Left kidney (tissue), 2 donors: ENCODE measurements around the gene TBPL2. TPM values are rescaled to one million over a fixed set of nuclear protein-coding genes. Genes with fewer than 3 reads are reported as not detected.
"Not testable (repeated sequence)": the region's sequence is repeated elsewhere in the genome, so short reads cannot be mapped to it uniquely, and the experiment has no call there.

ENCODE experiments used
- DNase-seq: peaks from one replicate; pipeline ENCODE4 v3.0.0-alpha.2; 2013
- polyA plus RNA-seq: library from polyadenylated mRNA; unstranded; fragments of 120-200 nt; gene quantifications from one replicate; pipeline ENCODE4 v1.2.1, GENCODE V29; 2013; ENCODE audit not compliant: insufficient read length

The TBPL2 gene
- polyA plus RNA-seq, 1 donor: 0.08 TPM

- no peak for DNase-seq
Observed at GRCh38 chr14:55401751-55402150, 38.7 kb downstream of the TBPL2 start.

- no peak for DNase-seq
Observed at GRCh38 chr14:55399852-55400251, 40.6 kb downstream of the TBPL2 start.

GRCh38 chr14:55399183-55399582 lies 41.2 kb downstream of the TBPL2 start:
- DNase-seq: no peak

- no peak for DNase-seq
Observed at GRCh38 chr14:55398679-55399078, 41.7 kb downstream of the TBPL2 start.

GRCh38 chr14:55389330-55389729 lies 51.1 kb downstream of the TBPL2 start:
- DNase-seq: no peak

- DNase-seq: no peak
Observed at GRCh38 chr14:55388160-55388559, 52.3 kb downstream of the TBPL2 start.

- no peak for DNase-seq
Observed at GRCh38 chr14:55387121-55387520, 53.3 kb downstream of the TBPL2 start.

- DNase-seq: no peak
Observed at GRCh38 chr14:55386037-55386808, 54.2 kb downstream of the TBPL2 start.

- DNase-seq: no peak
Observed at GRCh38 chr14:55384536-55384935, 55.9 kb downstream of the TBPL2 start.

- DNase-seq: no peak
Observed at GRCh38 chr14:55383541-55384140, 56.8 kb downstream of the TBPL2 start.

GRCh38 chr14:55383056-55383466 lies 57.4 kb downstream of the TBPL2 start:
- not testable (repeated sequence) for DNase-seq

GRCh38 chr14:55382483-55382882 lies 57.9 kb downstream of the TBPL2 start:
- no peak for DNase-seq

- DNase-seq: no peak
Observed at GRCh38 chr14:55381561-55381960, 58.9 kb downstream of the TBPL2 start.

- DNase-seq: no peak
Observed at GRCh38 chr14:55381040-55381439, 59.4 kb downstream of the TBPL2 start.

- no peak for DNase-seq
Observed at GRCh38 chr14:55377236-55377635, 63.2 kb downstream of the TBPL2 start.

- DNase-seq: no peak
Observed at GRCh38 chr14:55374771-55375170, 65.6 kb downstream of the TBPL2 start.

GRCh38 chr14:55373784-55374705 lies 66.4 kb downstream of the TBPL2 start:
- DNase-seq: no peak

- DNase-seq: no peak
Observed at GRCh38 chr14:55372825-55373224, 67.6 kb downstream of the TBPL2 start.

- DNase-seq: no peak
Observed at GRCh38 chr14:55372423-55372822, 68.0 kb downstream of the TBPL2 start.

GRCh38 chr14:55370883-55371455 lies 69.4 kb downstream of the TBPL2 start:
- no peak for DNase-seq

GRCh38 chr14:55366271-55366670 lies 74.1 kb downstream of the TBPL2 start:
- no peak for DNase-seq
